ENCODE results near the gene LMTK2. TPM values are rescaled to one million over a fixed set of nuclear protein-coding genes. Genes with fewer than 3 reads are reported as not detected.
A peak's percentile ranks its signal among the peaks of the same experiment; 100 is the strongest.

LMTK2 gene
- total and polyA plus RNA-seq, 2 experiments from 2014 or later: 2.3 to 4.6 TPM

GRCh38 chr7:98250789-98251188 is 144.1 kb downstream of the LMTK2 start:
- H3K9ac ChIP-seq: 0 out of 2 replicates have a peak overlapping the region, but pooled peaks have one; percentile 84
- H3K79me2 ChIP-seq (ENCODE audit: insufficient read depth): peaks cover 47% of the 10 kb centered on the region
- H3K9me3 ChIP-seq (ENCODE audit: low read depth): no peaks in the 10 kb centered on the region
- H3K9me2 ChIP-seq (ENCODE audit: insufficient read depth): no peaks in the 10 kb centered on the region
- H3F3A ChIP-seq (ENCODE audit: insufficient read depth): no peaks in the 10 kb centered on the region
- no peak overlapping the region for H3K27ac ChIP-seq
- H3K27me3 ChIP-seq (replicated peaks; ENCODE audit: insufficient read depth): no peaks in the 10 kb centered on the region
- peaks cover 4% of the 10 kb centered on the region; the same call in 1 of the 2 replicates for H3K4me1 ChIP-seq (ENCODE audit: insufficient read depth)
- in situ Hi-C loops (cut with MboI): no loop called here
- no peaks in the 10 kb centered on the region for H4K20me1 ChIP-seq (ENCODE audit: insufficient read depth)
- WGBS, 2 experiments (ENCODE audit: low coverage in 1 of 2, low lambda C conversion rate in 2 of 2, missing lambda C conversion rate in 2 of 2): 83 to 93% methylated on average over 3 of the region's 3 CpGs
- H3K36me3 ChIP-seq (ENCODE audit: low read depth): no peaks in the 10 kb centered on the region
- TF ChIP-seq EZH2phosphoT487 (IDR thresholded peaks at IDR 0.05; ENCODE audit: insufficient read depth, low read depth): no peak
- no peak for TF ChIP-seq EZH2 (IDR thresholded peaks at IDR 0.05; ENCODE audit: insufficient read depth, poor library complexity, severe bottlenecking)
- DNase-seq: no peak
- H3K4me2 ChIP-seq (ENCODE audit: unreplicated experiment): no peak overlapping the region
- no peak overlapping the region for H3K4me3 ChIP-seq
- H2AFZ ChIP-seq: no peak overlapping the region

- DNase-seq: no peak
- peaks cover 47% of the 10 kb centered on the region for H3K79me2 ChIP-seq (ENCODE audit: insufficient read depth)
- in situ Hi-C loops (cut with MboI): no loop called here
- H3K4me2 ChIP-seq (ENCODE audit: unreplicated experiment): peak overlapping the region; percentile 79
- 50 to 51% methylated on average over 9 of the region's 9 CpGs for WGBS, 2 experiments (ENCODE audit: low coverage in 1 of 2, low lambda C conversion rate in 2 of 2, missing lambda C conversion rate in 2 of 2)
- TF ChIP-seq EZH2 (IDR thresholded peaks at IDR 0.05; ENCODE audit: insufficient read depth, poor library complexity, severe bottlenecking): no peak
- peak overlapping the region; percentile 84 for H3K9ac ChIP-seq
- H3K27ac ChIP-seq: no peak overlapping the region
- peak overlapping the region; percentile 96 for H3K4me3 ChIP-seq
- H3F3A ChIP-seq (ENCODE audit: insufficient read depth): no peaks in the 10 kb centered on the region
- no peaks in the 10 kb centered on the region for H3K9me3 ChIP-seq (ENCODE audit: low read depth)
- no peaks in the 10 kb centered on the region for H3K36me3 ChIP-seq (ENCODE audit: low read depth)
- no peaks in the 10 kb centered on the region for H4K20me1 ChIP-seq (ENCODE audit: insufficient read depth)
- no peaks in the 10 kb centered on the region for H3K27me3 ChIP-seq (replicated peaks; ENCODE audit: insufficient read depth)
- peaks cover 4% of the 10 kb centered on the region; the same call in 1 of the 2 replicates for H3K4me1 ChIP-seq (ENCODE audit: insufficient read depth)
- H2AFZ ChIP-seq: peak overlapping the region; percentile 96; the same call in 1 of the 2 replicates
- no peaks in the 10 kb centered on the region for H3K9me2 ChIP-seq (ENCODE audit: insufficient read depth)
Measured at GRCh38 chr7:98251231-98251600, 144.6 kb downstream of the LMTK2 start.

- Histone ChIP-seq H3K4me3 (peak within 1 kb of the TSS; percentile 96), H3K36me3 (ENCODE audit: low read depth) (no peaks in the 10 kb centered on the region), H3K4me2 (ENCODE audit: unreplicated experiment) (peak within 1 kb of the TSS; percentile 79), H3K79me2 (ENCODE audit: insufficient read depth) (peaks cover 47% of the 10 kb centered on the region), H3K9ac (peak within 1 kb of the TSS; percentile 84), H3K9me3 (ENCODE audit: low read depth) (no peaks in the 10 kb centered on the region), H3K27ac (peak within 1 kb of the TSS; percentile 34), H2AFZ (peak within 1 kb of the TSS; percentile 96), H3F3A (ENCODE audit: insufficient read depth) (no peaks in the 10 kb centered on the region), H3K27me3 (replicated peaks; ENCODE audit: insufficient read depth) (no peaks in the 10 kb centered on the region), H4K20me1 (ENCODE audit: insufficient read depth) (no peaks in the 10 kb centered on the region), H3K4me1 (ENCODE audit: insufficient read depth) (peaks cover 4% of the 10 kb centered on the region; the same call in 1 of the 2 replicates), H3K9me2 (ENCODE audit: insufficient read depth) (no peaks in the 10 kb centered on the region)
- peak; percentile 97 for DNase-seq
- in situ Hi-C loops (cut with MboI): no loop called here
- TF ChIP-seq EZH2phosphoT487 (IDR thresholded peaks at IDR 0.05; ENCODE audit: insufficient read depth, low read depth): no peak
- no peak for TF ChIP-seq EZH2 (IDR thresholded peaks at IDR 0.05; ENCODE audit: insufficient read depth, poor library complexity, severe bottlenecking)
- 1 to 2% methylated on average over 52 to 67 of the region's 69 CpGs for WGBS, 2 experiments (ENCODE audit: low coverage in 1 of 2, low lambda C conversion rate in 2 of 2, missing lambda C conversion rate in 2 of 2)
Measured at GRCh38 chr7:98251601-98252424, 145.2 kb downstream of the LMTK2 start, which contains the start of gene TECPR1. TECPR1 (minus strand) TSS chr7:98252232; CDS start chr7:98246146, 6,086 bp downstream.

- 16 to 18% methylated on average over 32 of the region's 32 CpGs for WGBS, 2 experiments (ENCODE audit: low coverage in 1 of 2, low lambda C conversion rate in 2 of 2, missing lambda C conversion rate in 2 of 2)
- Histone ChIP-seq H3K36me3 (ENCODE audit: low read depth) (no peaks in the 10 kb centered on the region), H3F3A (ENCODE audit: insufficient read depth) (no peaks in the 10 kb centered on the region), H2AFZ (peak overlapping the region; percentile 96), H4K20me1 (ENCODE audit: insufficient read depth) (no peaks in the 10 kb centered on the region), H3K4me2 (ENCODE audit: unreplicated experiment) (peak overlapping the region; percentile 79), H3K9ac (peak overlapping the region; percentile 84), H3K79me2 (ENCODE audit: insufficient read depth) (peaks cover 47% of the 10 kb centered on the region), H3K27ac (peak overlapping the region; percentile 15; the same call in 1 of the 2 replicates), H3K4me1 (ENCODE audit: insufficient read depth) (peaks cover 4% of the 10 kb centered on the region; the same call in 1 of the 2 replicates), H3K9me2 (ENCODE audit: insufficient read depth) (no peaks in the 10 kb centered on the region), H3K9me3 (ENCODE audit: low read depth) (no peaks in the 10 kb centered on the region), H3K4me3 (peak overlapping the region; percentile 96), H3K27me3 (replicated peaks; ENCODE audit: insufficient read depth) (no peaks in the 10 kb centered on the region)
- TF ChIP-seq EZH2 (IDR thresholded peaks at IDR 0.05; ENCODE audit: insufficient read depth, poor library complexity, severe bottlenecking) (no peak), EZH2phosphoT487 (IDR thresholded peaks at IDR 0.05; ENCODE audit: insufficient read depth, low read depth) (no peak)
- in situ Hi-C loops (cut with MboI): no loop called here
- peak; percentile 49 for DNase-seq
Measured at GRCh38 chr7:98252425-98253054, 145.9 kb downstream of the LMTK2 start.
